ENCODE data around the gene PTPRN.
"Not testable (repeated sequence)": the region's sequence is repeated elsewhere in the genome, so short reads cannot be mapped to it uniquely, and the experiment has no call there.

The PTPRN gene

DNA sequence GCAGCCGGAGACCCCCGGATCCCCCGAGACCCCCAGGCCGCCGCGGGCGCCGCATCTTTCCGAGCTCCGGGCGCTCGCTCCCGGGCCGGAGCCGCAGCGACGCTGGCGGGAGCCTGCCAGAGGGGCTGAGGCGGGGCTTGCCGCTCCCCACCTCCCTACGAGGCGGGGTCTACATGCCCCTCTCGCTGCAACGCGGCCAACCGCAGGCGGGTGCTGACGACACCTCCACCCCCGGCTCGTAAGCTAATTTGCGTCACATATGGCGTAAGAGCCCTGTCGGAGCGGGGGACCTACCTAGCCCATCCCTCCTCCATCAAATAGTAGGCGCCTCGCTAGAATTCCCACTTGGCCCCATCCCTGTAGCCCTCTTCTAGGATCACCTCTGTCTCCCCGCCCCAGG, at the start of gene PTPRN:
Gene PTPRN, minus strand, starts transcription at position 124 of the 400 bp plus-strand sequence. Its CDS starts 69 bp downstream, at position 55.
- no peak for DNase-seq

- peak; percentile 17 for DNase-seq
Measured at GRCh38 chr2:219358170-219359075, 49.2 kb upstream of the PTPRN start.

DNA sequence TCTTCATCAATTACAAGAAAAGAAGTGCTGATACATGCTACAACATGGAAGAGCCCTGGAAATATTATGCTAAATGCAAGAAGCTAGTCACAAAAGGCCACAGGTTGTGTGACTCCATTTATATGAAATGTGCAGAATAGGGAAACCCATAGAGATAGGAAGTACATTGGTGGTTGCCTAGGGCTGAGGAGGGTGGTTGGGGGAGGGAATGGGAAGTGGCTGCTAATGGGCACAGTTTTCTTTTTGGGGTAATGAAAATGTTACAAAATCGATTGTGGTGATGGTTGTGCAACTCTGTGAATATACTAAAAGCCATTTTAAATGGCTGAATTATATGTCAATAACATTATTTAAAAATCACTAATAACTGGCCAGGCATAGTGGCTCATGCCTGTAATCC, 47.6 kb upstream of the PTPRN start:
- DNase-seq, result no peak

- no peak for DNase-seq
Measured at GRCh38 chr2:219354582-219354981, 45.4 kb upstream of the PTPRN start.

DNA sequence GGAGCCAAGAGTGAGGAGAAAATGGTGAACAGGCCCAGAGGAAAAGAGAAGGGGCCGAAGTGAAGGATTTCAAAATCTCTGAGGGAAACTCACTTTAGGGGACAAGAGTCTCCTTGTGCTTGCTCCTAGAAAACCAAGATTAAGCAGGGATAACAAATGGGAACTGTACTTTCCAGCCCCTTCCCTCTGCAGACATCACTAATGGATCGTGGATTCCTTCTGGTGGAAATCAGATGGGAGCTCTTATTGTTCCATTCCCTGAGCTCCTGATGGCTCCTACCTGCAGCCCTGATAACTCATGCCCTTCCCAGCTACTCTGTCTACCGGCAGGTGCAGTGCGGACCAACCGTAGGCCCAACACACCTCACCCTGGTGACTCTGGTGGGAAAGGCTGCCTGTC, 43.9 kb upstream of the PTPRN start:
- no peak for DNase-seq

DNA sequence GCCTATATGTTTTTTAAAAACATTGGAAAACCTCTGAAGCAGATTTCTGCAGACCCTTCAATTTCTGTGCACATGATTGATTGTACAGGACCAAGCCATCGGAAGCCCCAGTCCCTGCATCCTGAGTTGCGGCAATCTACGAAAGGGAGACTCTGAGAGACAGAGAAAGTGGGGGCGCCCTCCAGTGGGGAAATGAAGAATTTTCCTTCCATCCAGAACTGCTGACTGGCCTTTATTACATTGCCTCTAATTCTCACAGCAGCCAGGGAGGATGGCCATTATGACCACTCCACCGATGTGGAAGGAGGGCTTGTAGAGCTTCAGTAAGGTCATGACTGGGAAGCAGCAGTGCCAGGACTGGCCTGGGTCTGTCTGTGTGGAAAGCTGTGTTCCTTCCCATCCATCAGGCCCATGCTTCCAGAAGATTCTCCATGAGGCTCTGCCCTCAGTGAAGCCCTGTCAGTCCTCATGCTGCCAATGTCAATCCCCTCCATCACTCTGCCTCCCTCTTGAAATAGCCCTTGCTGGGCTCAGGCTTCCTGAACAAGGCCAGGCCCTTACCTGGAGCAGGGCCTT, 43.3 kb upstream of the PTPRN start:
- DNase-seq, result peak; percentile 61

DNA sequence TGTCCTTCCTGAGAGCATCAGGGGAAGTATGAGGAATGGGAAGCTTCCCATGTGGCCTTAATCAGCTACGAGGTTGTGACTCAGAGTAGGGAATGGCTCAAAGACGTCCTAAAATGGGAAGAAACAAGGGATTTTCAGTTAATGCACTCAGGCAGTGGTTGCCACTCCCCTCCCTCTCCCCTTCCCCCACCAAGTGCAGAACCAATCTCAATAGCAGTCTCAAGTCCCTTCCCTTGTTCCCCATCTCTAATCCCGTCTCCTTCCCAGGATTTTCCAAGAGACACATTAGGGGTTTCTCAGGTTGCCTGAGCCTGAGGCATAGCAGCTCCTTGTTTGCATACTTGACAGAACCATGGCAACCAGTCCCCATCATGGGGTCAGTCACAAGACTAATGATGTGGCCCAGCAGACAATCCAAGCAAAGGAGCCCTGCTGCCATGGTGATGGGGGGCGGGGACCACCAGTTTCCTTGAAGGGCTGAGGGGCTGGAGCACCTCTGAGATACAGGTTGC, 41.6 kb upstream of the PTPRN start:
- DNase-seq, result no peak

DNA sequence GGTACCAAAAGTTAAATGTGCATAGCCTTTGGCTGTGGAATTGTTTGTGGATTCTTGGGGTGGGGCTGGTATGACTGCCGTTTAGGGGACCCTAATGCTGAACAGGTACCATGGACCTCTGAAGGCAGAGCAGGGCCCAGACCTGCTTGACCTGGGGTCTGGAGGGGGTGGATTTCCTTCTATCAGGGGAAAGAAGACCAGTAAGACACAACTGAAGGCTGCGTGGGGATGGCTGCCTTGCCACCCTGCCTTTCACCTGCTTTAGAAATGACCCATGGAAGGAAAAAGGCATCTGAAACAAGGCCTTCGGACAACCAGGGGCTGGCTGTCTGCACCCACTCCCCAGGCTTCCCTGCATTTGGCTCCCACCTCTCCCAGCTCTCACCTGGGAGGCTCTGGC, 41.0 kb upstream of the PTPRN start:
- DNase-seq, result no peak

GRCh38 chr2:219344751-219345430, 35.7 kb upstream of the PTPRN start:
- DNase-seq, result no peak

DNA sequence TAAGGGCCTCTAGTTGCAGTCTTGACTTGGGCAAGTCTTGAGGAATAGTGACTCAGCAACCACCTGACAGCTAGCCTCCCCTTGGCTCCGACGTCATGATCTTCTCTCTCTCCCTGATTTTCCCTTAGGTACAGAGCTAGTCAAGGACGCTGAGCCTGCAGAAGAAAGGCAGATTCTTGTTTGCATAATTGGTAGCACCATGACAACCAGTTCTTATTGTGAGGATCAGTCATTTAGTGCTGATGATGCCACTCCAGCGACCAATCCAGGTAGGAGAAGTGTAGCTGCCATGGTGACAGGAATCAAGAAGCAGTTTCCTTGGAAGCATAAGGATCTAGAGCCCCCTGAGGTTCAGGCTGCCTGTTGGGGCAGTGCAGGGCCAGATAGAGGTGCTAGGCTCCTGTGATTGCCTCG, 26.2 kb upstream of the PTPRN start:
- DNase-seq, result no peak

DNA sequence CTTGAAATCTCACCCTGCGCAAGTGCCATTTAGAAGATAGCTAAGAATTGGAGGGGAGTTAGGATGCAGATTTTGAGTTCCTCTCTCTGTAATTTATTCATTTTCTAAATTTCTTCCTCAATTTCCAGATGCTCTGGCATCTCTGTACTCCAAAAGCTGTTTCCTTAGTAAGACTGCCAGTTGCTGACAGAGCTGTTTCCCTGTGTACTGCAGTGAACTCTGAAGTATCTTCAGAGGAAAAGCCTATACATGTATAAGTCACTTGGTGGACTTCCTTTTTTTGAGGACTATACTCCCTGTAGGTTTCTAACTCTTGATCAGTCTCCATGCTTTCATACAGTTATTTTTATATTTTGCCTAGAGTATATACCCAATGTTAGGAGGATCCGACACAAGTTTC, 24.9 kb upstream of the PTPRN start:
- DNase-seq, result no peak

- DNase-seq, result no peak
Measured at GRCh38 chr2:219332542-219332941, 23.3 kb upstream of the PTPRN start, which contains the start of gene RESP18. RESP18 (minus strand) TSS chr2:219332744.

DNA sequence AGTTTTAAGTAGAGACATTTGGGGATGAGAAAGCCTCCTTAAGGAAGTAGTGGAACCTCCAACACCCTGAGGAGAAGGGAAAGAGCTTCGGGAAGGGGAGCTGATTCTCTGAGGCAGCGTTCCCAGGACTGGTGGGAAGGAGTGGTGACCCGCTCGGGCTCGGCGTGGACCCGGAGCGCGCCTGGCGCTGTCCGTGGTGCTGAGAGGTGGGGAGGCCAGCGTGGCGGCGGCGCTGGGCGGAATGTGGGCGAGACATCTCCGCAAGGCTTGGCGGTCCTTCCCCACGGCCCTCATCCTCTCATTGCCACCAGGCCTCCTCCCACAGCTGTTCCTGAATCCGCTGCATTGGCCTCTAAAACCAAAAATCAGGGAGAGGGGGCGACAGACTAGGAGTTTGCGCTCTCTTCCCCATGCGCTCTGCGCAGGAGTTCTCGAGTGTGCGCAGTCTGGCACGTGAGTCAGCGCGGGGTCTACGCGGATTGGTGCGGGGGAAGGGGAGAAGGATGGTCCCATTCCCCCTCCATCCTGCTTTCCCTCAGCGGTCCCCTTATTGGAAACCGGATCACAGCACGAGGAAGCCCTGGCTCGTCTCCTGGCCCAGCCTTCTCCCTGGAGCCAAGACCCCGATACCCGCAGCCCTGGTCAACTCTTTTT, 22.5 kb upstream of the PTPRN start:
- DNase-seq, result peak; percentile 7

- no peak for DNase-seq
Measured at GRCh38 chr2:219327719-219328118, 18.5 kb upstream of the PTPRN start.

GRCh38 chr2:219325657-219326315, 16.6 kb upstream of the PTPRN start:
- DNase-seq, result no peak

- no peak for DNase-seq
Measured at GRCh38 chr2:219325136-219325535, 15.9 kb upstream of the PTPRN start.

GRCh38 chr2:219323434-219323833, 14.2 kb upstream of the PTPRN start:
- no peak for DNase-seq

GRCh38 chr2:219314804-219315468, 5.7 kb upstream of the PTPRN start:
- DNase-seq, result no peak

- DNase-seq, result not testable (repeated sequence)
Measured at GRCh38 chr2:219312683-219313263, 3.6 kb upstream of the PTPRN start.

- peak; percentile 61 for DNase-seq
Measured at GRCh38 chr2:219308142-219309101, 779 bp downstream of the PTPRN start.

Measured in activated CD4-positive, alpha-beta T cell treated with anti-CD3 and anti-CD28 coated beads, Interleukin-10, Interleukin-2, amounts not matched to agents 100 ng/mL and 50 ng/mL, durations not matched to agents 16 hours and 8 hours (primary cell).